CD4-positive, CD25-positive, alpha-beta regulatory T cell (primary cell): ENCODE results near the gene ORC5. TPM values are rescaled to one million over a fixed set of nuclear protein-coding genes. Genes with fewer than 3 reads are reported as not detected.
"Not testable (repeated sequence)": the region's sequence is repeated elsewhere in the genome, so short reads cannot be mapped to it uniquely, and the experiment has no call there.

Source experiments
- ATAC-seq, 2 donors: fragments of 150-1000 bp; cut with Tn5 transposase; one replicate each; pipeline ENCODE4 v1.10.0; 2021; ENCODE audit warnings: low read depth in 2 of 2, moderate number of reproducible peaks in 2 of 2, moderate library complexity in 1 of 2
- DNase-seq, 3 donors: peaks; one replicate each; pipeline versions ENCODE4 v3.0.0 to v3.0.0-alpha.2; 2012 to 2022; ENCODE audit warnings: mixed read lengths in 1 of 3
- H3K27ac ChIP-seq: one replicate; pipeline ENCODE4 v1.7.0; 2013; ENCODE audit warnings: mild to moderate bottlenecking, low read length; ENCODE audit not compliant: insufficient read depth, poor library complexity, severe bottlenecking
- H3K27me3 ChIP-seq: one replicate; pipeline ENCODE4 v1.7.0; 2013; ENCODE audit warnings: low read length; ENCODE audit not compliant: control insufficient read depth, insufficient read depth
- H3K36me3 ChIP-seq: one replicate; pipeline ENCODE4 v1.7.0; 2013; ENCODE audit warnings: mild to moderate bottlenecking, low read length, moderate library complexity; ENCODE audit not compliant: control insufficient read depth, insufficient read depth
- H3K4me1 ChIP-seq: 2 replicates; pipeline ENCODE4 v1.7.0; 2013; ENCODE audit warnings: mild to moderate bottlenecking, low read length; ENCODE audit not compliant: insufficient read depth, control insufficient read depth, poor library complexity, severe bottlenecking
- H3K4me3 ChIP-seq: one replicate; pipeline ENCODE4 v1.7.0; 2013; ENCODE audit warnings: low read depth, mild to moderate bottlenecking, low read length, moderate library complexity
- H3K9me3 ChIP-seq, 2 experiments: 1 replicate in 1 of 2; 2 replicates in 1 of 2; pipeline ENCODE4 v1.7.0; 2013; ENCODE audit warnings: low read length in 2 of 2, mild to moderate bottlenecking in 1 of 2, moderate library complexity in 1 of 2; ENCODE audit not compliant: control insufficient read depth in 2 of 2
- H3K27ac Mint-ChIP-seq, 3 donors: one replicate each; pipeline ENCODE4 v1.8.0; 2020 to 2022; ENCODE audit warnings: mild to moderate bottlenecking in 3 of 3, mixed read lengths in 3 of 3, moderate library complexity in 2 of 3
- H3K27me3 Mint-ChIP-seq: one replicate; pipeline ENCODE4 v1.8.0; 2022; ENCODE audit warnings: mild to moderate bottlenecking, mixed read lengths
- H3K36me3 Mint-ChIP-seq: one replicate; pipeline ENCODE4 v1.8.0; 2020; ENCODE audit warnings: mixed read lengths
- H3K4me1 Mint-ChIP-seq, 4 donors: one replicate each; pipeline ENCODE4 v1.8.0; 2020 to 2022; ENCODE audit warnings: mixed read lengths in 4 of 4, mild to moderate bottlenecking in 1 of 4
- H3K4me3 Mint-ChIP-seq, 4 donors: one replicate each; pipeline ENCODE4 v1.8.0; 2020 to 2022; ENCODE audit warnings: mild to moderate bottlenecking in 4 of 4, mixed read lengths in 4 of 4, moderate library complexity in 3 of 4
- H3K9me3 Mint-ChIP-seq, 7 donors: one replicate each; pipeline ENCODE4 v1.8.0; 2020 to 2022; ENCODE audit warnings: mixed read lengths in 7 of 7, mild to moderate bottlenecking in 3 of 7, moderate library complexity in 2 of 7
- polyA plus RNA-seq, 4 donors: library from polyadenylated mRNA; unstranded; fragments of 300-500 nt; fragmentation: Illumina TruSeq; gene quantifications; one replicate each; pipeline ENCODE4 v1.2.3, GENCODE V29; 2021
- total RNA-seq: library from RNA; stranded (reverse); gene quantifications from one replicate; pipeline ENCODE4 v1.2.3, GENCODE V29; 2022

ORC5 gene
- total and polyA plus RNA-seq, 5 donors from 2014 or later = 16.7 to 30.0 (median 29.0) TPM

GRCh38 chr7:104192434-104192833, 15.4 kb downstream of the ORC5 start:
- Mint-ChIP-seq H3K27me3 (no peaks in the 10 kb centered on the region), H3K36me3 (peaks cover 69% of the 10 kb centered on the region), H3K9me3 (peaks cover 0 to 9% (median 1%) of the 10 kb centered on the region in 7 donors), H3K4me1 (peaks cover 7 to 19% (median 11%) of the 10 kb centered on the region in 4 donors), H3K4me3 (no peak overlapping the region), H3K27ac (no peak overlapping the region)
- H3K27ac ChIP-seq = no peak overlapping the region
- peaks cover 71% of the 10 kb centered on the region for H3K36me3 ChIP-seq
- peaks cover 3 to 7% of the 10 kb centered on the region in 2 experiments for H3K9me3 ChIP-seq
- H3K27me3 ChIP-seq = no peaks in the 10 kb centered on the region
- DNase-seq (no peak), ATAC-seq (no peak)
- H3K4me1 ChIP-seq = peaks cover 6% of the 10 kb centered on the region
- H3K4me3 ChIP-seq = no peak overlapping the region

GRCh38 chr7:104185346-104185745, 22.5 kb downstream of the ORC5 start:
- H3K4me1 ChIP-seq = no peaks in the 10 kb centered on the region

GRCh38 chr7:104179178-104179577, 28.6 kb downstream of the ORC5 start:
- Histone ChIP-seq H3K4me3 (no peak overlapping the region), H3K9me3 (peaks cover 0 to 2% of the 10 kb centered on the region in 2 experiments), H3K4me1 (no peaks in the 10 kb centered on the region), H3K36me3 (peaks cover 37% of the 10 kb centered on the region), H3K27ac (no peak overlapping the region), H3K27me3 (no peaks in the 10 kb centered on the region)
- H3K27ac Mint-ChIP-seq = no peak overlapping the region
- no peaks in the 10 kb centered on the region for H3K27me3 Mint-ChIP-seq
- peaks cover 0 to 11% (median 0%) of the 10 kb centered on the region in 7 donors for H3K9me3 Mint-ChIP-seq
- no peak for ATAC-seq
- no peak overlapping the region for H3K4me3 Mint-ChIP-seq
- H3K36me3 Mint-ChIP-seq = peaks cover 55% of the 10 kb centered on the region
- DNase-seq = peak in 1 of 3 donors; percentile 8
- H3K4me1 Mint-ChIP-seq = no peaks in the 10 kb centered on the region

More at GRCh38 chr7:104185346-104185745, 22.5 kb downstream of the ORC5 start:
- Mint-ChIP-seq H3K27me3 (no peaks in the 10 kb centered on the region), H3K27ac (no peak overlapping the region), H3K9me3 (peaks cover 0 to 2% (median 0%) of the 10 kb centered on the region in 7 donors), H3K4me1 (peaks cover 0 to 9% (median 0%) of the 10 kb centered on the region in 4 donors), H3K36me3 (peaks cover 42% of the 10 kb centered on the region), H3K4me3 (no peak overlapping the region)
- H3K36me3 ChIP-seq = peaks cover 64% of the 10 kb centered on the region
- no peaks in the 10 kb centered on the region for H3K27me3 ChIP-seq
- ATAC-seq = no peak
- DNase-seq = no peak
- H3K27ac ChIP-seq = no peak overlapping the region
- no peak overlapping the region for H3K4me3 ChIP-seq
- no peaks in the 10 kb centered on the region for H3K9me3 ChIP-seq

- H3K4me3 Mint-ChIP-seq, H3K4me3 ChIP-seq, ATAC-seq, H3K4me1 Mint-ChIP-seq, H3K9me3 ChIP-seq, H3K27me3 Mint-ChIP-seq, H3K4me1 ChIP-seq, DNase-seq, H3K27ac ChIP-seq, H3K27me3 ChIP-seq: not testable (repeated sequence)
- Mint-ChIP-seq H3K9me3 (peaks cover 0 to 11% (median 0%) of the 10 kb centered on the region in 7 donors), H3K36me3 (peaks cover 51% of the 10 kb centered on the region), H3K27ac (peak overlapping the region in 1 of 3 donors; percentile 56)
- H3K36me3 ChIP-seq = peaks cover 28% of the 10 kb centered on the region
Observed at GRCh38 chr7:104177565-104178083, 30.2 kb downstream of the ORC5 start.

- DNase-seq (no peak), ATAC-seq (no peak)
- no peak overlapping the region for H3K4me3 Mint-ChIP-seq
- H3K4me1 Mint-ChIP-seq = peaks cover 0 to 5% (median 2%) of the 10 kb centered on the region in 4 donors
- Histone ChIP-seq H3K9me3 (peaks cover 0 to 2% of the 10 kb centered on the region in 2 experiments), H3K27ac (no peak overlapping the region), H3K36me3 (peaks cover 23% of the 10 kb centered on the region), H3K27me3 (no peaks in the 10 kb centered on the region), H3K4me1 (no peaks in the 10 kb centered on the region), H3K4me3 (no peak overlapping the region)
- no peak overlapping the region for H3K27ac Mint-ChIP-seq
- H3K9me3 Mint-ChIP-seq = peaks cover 0 to 11% (median 0%) of the 10 kb centered on the region in 7 donors
- peaks cover 54% of the 10 kb centered on the region for H3K36me3 Mint-ChIP-seq
- H3K27me3 Mint-ChIP-seq = no peaks in the 10 kb centered on the region
Observed at GRCh38 chr7:104176332-104176731, 31.5 kb downstream of the ORC5 start.

GRCh38 chr7:104175361-104175984, 32.3 kb downstream of the ORC5 start:
- peaks cover 0 to 5% (median 2%) of the 10 kb centered on the region in 4 donors for H3K4me1 Mint-ChIP-seq
- ATAC-seq = no peak
- H3K4me1 ChIP-seq = no peaks in the 10 kb centered on the region
- H3K27me3 ChIP-seq = no peaks in the 10 kb centered on the region
- no peaks in the 10 kb centered on the region for H3K27me3 Mint-ChIP-seq
- no peak for DNase-seq
- no peak overlapping the region for H3K27ac ChIP-seq
- no peak overlapping the region for H3K4me3 Mint-ChIP-seq
- H3K36me3 ChIP-seq = peaks cover 27% of the 10 kb centered on the region
- H3K27ac Mint-ChIP-seq = no peak overlapping the region
- peaks cover 58% of the 10 kb centered on the region for H3K36me3 Mint-ChIP-seq
- H3K4me3 ChIP-seq = no peak overlapping the region
- peaks cover 0 to 2% of the 10 kb centered on the region in 2 experiments for H3K9me3 ChIP-seq
- peaks cover 0 to 11% (median 0%) of the 10 kb centered on the region in 7 donors for H3K9me3 Mint-ChIP-seq

- Mint-ChIP-seq H3K27ac (no peak overlapping the region), H3K36me3 (peaks cover 59% of the 10 kb centered on the region)
Observed at GRCh38 chr7:104174798-104175197, 33.0 kb downstream of the ORC5 start.

GRCh38 chr7:104162081-104162480, 45.7 kb downstream of the ORC5 start:
- Mint-ChIP-seq H3K4me3 (no peak overlapping the region), H3K9me3 (no peaks in the 10 kb centered on the region), H3K4me1 (peaks cover 0 to 10% (median 4%) of the 10 kb centered on the region in 4 donors), H3K36me3 (peaks cover 26% of the 10 kb centered on the region), H3K27ac (no peak overlapping the region), H3K27me3 (no peaks in the 10 kb centered on the region)
- no peaks in the 10 kb centered on the region for H3K9me3 ChIP-seq
- no peak overlapping the region for H3K27ac ChIP-seq
- H3K4me3 ChIP-seq = no peak overlapping the region
- no peaks in the 10 kb centered on the region for H3K4me1 ChIP-seq
- no peak for DNase-seq
- H3K36me3 ChIP-seq = peaks cover 30% of the 10 kb centered on the region
- ATAC-seq = no peak
- H3K27me3 ChIP-seq = no peaks in the 10 kb centered on the region

More at GRCh38 chr7:104174798-104175197, 33.0 kb downstream of the ORC5 start:
- H3K27me3 Mint-ChIP-seq = no peaks in the 10 kb centered on the region
- peaks cover 23% of the 10 kb centered on the region for H3K36me3 ChIP-seq
- no peak overlapping the region for H3K4me3 ChIP-seq
- no peaks in the 10 kb centered on the region for H3K4me1 ChIP-seq
- peaks cover 0 to 9% (median 2%) of the 10 kb centered on the region in 4 donors for H3K4me1 Mint-ChIP-seq
- H3K27ac ChIP-seq = no peak overlapping the region
- DNase-seq = no peak
- H3K27me3 ChIP-seq = no peaks in the 10 kb centered on the region
- H3K9me3 Mint-ChIP-seq = peaks cover 0 to 7% (median 0%) of the 10 kb centered on the region in 7 donors
- no peaks in the 10 kb centered on the region for H3K9me3 ChIP-seq
- H3K4me3 Mint-ChIP-seq = no peak overlapping the region
- ATAC-seq = no peak
